Measurements from ENCODE around the gene OAS1.

OAS1 gene

DNA sequence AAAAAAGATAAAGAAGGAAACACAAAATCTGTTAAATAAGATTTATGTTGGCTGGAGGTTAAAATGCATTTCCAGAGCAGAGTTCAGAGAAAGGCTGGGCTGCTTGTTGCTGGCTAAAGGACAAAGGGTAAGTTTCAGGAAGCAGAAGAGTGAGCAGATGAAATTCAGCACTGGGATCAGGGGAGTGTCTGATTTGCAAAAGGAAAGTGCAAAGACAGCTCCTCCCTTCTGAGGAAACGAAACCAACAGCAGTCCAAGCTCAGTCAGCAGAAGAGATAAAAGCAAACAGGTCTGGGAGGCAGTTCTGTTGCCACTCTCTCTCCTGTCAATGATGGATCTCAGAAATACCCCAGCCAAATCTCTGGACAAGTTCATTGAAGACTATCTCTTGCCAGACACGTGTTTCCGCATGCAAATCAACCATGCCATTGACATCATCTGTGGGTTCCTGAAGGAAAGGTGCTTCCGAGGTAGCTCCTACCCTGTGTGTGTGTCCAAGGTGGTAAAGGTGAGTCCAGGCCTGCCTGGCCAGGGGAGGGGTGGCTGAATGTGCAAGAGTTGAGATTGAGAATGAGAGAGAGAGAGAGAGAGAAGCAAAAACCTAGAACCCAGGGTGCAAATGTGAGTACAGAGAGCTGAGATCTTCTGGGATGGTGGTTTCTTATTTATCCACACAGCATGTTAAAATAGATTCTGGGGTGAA lies at the start of gene OAS1:
TSS of gene OAS1 (plus strand) at position 251 of the 703 bp plus-strand sequence. CDS start at position 329, 78 bp downstream.
- no peak for DNase-seq

- DNase-seq = no peak
These were observed 47.5 kb upstream of the OAS1 start for GRCh38 chr12:112859291-112859690.

DNA sequence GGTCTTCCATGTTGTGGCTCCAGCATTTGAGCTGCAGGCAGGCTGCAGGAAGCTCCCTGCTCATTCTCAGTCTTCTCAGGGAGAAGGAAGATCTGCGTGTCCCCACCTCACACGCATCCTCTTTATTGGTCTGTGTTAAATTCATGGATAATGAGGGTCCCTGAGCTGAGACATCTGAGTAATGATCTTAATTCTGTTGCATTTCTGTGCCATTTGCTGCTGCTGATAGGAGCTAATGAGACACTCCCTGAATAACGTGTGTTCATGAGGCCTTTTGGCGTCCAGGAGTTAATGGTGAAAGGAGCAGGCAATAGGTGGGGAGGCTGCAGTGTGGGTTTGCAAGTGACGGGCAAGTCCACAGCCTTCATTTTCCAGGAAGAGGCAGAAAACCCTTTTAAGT lies 46.6 kb upstream of the OAS1 start:
- no peak for DNase-seq

DNA sequence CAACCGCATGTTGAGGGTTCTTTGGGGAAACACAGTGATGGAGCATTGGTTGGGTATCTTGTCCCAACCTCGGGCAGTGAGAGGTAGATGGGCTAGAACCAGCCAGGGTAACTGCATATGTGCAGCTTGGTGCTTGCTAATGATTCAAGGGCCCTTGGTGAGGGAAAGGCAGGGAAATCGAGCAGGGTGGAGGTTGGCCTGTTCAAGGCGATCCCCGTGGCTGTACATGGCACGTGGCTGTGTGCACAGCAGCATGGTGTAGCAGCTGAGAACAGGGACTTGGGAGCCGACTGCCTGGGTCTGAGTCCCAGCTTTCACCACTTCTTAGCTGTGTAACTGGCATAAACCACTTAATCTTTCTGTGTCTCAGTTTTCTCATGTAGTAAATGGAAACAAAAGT lies 45.5 kb upstream of the OAS1 start:
- no peak for DNase-seq

GRCh38 chr12:112862636-112863290 lies 44.0 kb upstream of the OAS1 start:
- no peak for DNase-seq

DNA sequence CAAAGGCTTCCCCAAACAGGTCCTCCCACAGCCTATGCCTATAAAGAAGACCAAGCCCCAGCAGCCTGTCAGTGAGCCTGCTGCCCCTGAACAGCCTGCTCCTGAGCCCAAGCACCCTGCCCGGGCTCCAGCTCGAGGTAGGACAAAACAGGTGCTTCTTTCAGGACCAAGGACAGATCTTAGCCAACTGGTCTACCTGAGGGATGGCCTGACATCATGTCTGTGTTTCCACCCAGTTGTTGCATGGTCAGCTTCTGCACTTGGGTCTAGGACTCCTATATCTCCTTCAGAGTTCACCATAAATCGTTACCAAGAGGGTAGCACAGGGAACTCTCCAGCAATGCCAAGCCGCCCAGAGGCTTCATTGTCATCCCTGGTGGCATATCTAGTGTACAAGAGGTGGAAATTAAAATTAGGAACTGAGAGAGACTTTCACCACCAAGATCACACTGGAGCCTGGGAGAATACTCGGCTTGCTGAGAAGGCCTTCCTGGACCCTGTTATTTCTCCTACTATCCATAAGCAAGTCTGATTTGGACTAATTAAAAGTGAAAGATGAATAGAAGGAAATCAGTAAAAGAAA lies 38.2 kb upstream of the OAS1 start:
- no peak for DNase-seq

DNA sequence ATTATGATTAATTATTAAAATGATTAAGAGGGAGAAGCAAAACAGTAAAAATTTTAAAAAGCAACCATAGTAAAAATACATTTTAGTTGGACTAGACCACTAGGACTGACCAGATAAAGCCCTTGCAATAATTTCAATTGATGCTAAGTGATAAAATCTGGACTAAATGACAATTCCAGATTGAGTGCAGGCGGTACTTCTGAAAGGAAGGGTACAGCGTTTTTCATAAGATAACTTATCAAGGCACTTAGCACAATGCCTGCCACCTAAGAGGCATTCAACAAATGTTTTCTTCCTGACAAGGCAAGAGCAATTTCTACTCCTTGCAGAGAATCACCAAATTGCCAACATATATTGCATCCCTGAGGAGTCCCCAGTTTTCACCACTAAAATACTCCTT lies 37.7 kb upstream of the OAS1 start:
- DNase-seq = no peak

- DNase-seq = no peak
These were observed 37.0 kb upstream of the OAS1 start for GRCh38 chr12:112869778-112870177.

DNA sequence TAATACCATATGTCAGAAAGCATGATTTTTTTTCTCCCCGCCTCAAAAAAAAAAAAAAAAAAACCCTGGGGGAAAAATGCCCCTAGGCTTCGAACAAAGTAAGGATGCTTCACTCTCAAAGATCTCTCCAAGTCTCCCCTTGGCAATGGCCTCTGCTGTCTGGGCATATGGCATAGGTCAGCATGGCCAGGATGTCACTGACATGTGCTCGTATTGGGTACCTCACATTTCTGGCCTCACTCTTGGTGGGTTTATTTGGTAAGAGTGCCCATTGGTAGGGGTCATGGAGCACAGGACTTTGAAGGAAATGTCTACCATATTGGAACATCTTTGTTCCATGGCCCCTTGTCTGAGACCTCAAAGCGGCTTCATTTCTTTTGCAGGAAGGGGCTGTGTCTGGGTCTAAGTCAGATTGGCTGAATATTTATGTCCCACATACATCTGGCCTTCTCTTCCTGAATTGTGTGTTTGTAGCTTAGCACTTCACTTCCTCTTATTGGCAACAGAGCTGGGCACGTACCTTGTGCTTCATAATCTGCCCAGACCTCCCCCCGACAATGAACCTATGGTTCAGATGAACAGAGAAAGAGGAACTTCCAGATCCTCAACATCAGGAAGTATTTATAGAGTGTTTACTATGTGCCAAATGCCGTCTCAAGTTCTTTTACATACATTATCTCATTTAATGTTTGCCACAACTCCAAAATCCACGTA lies 36.3 kb upstream of the OAS1 start:
- no peak for DNase-seq

- no peak for DNase-seq
These were observed 31.2 kb upstream of the OAS1 start for GRCh38 chr12:112875608-112876007.

DNA sequence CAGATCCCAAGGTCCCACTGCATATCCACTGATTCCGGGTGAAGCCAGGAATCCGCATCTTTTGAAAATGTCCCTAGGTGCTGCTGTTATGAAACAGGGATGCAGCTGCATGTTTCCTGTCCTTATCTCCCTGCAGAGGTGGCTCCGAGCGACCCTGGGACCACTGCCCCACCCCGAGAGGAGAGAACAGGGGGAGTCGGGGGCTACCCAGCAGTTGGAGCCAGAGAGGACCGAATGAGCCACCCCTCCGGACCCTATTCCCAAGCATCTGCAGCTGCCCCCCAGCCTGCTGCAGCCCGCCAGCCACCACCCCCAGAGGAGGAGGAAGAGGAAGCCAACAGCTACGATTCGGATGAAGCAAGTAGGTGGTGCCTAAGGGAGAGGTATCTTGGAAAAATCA lies 30.3 kb upstream of the OAS1 start:
- DNase-seq = no peak

GRCh38 chr12:112877006-112877405 lies 29.8 kb upstream of the OAS1 start:
- DNase-seq = no peak

GRCh38 chr12:112878488-112878887 lies 28.3 kb upstream of the OAS1 start:
- DNase-seq = no peak

DNA sequence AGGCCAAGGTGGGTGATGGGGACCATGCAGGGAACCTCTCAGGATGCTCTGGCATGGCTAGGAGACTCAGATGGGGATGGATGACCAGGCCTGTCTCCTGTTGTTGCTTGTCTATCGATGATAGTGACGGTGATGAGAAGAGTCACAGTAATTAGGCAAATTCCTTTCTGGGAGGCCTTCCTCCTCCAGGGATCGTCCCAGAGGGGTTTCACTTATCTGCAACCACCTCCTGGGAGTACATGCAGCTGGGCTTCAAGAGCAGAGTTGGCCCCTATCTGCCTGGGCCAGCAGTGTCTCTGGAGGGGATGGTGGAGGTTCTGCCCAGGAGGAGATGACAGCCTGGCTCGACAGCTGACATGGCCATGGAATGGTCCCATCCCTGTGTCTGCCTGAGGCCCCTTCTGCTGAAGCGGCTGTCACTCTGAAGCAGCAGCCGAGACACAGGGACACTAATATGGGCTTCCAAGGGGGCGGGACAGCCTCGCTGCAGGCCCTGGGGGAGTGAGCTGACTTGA lies 27.5 kb upstream of the OAS1 start:
- DNase-seq = no peak

GRCh38 chr12:112881602-112882001 lies 25.2 kb upstream of the OAS1 start:
- DNase-seq = no peak

DNA sequence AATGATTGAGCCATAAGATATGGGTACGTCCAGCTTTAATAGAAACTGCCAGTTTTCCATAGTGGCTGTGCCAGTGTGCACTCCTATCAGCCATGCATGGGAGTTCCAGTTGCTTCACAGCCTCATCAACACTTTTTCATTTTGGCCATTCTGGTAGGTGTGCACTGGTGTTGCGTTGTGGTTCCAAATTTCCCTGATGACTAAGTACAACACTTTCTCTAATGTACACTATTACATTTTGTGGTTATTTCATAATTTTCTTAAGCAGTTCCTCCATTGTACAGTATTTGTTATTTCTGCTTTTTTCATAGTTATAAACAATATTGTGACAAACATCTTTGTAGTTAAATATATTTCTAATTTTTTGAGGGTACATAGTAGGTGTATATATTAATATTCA lies 21.5 kb upstream of the OAS1 start:
- DNase-seq = no peak

- no peak for DNase-seq
These were observed 19.2 kb upstream of the OAS1 start for GRCh38 chr12:112887550-112887949.

GRCh38 chr12:112891093-112892024 lies 15.4 kb upstream of the OAS1 start:
- DNase-seq = no peak

- no peak for DNase-seq
These were observed 13.9 kb upstream of the OAS1 start for GRCh38 chr12:112892856-112893255.

- DNase-seq = no peak
These were observed 12.6 kb upstream of the OAS1 start for GRCh38 chr12:112894128-112894527.

- DNase-seq = no peak
These were observed 8.4 kb upstream of the OAS1 start for GRCh38 chr12:112898380-112898779.
